Upper lobe of left lung (tissue), 6 donors: ENCODE data around the gene THAP2. TPM values are rescaled to one million over a fixed set of nuclear protein-coding genes. Genes with fewer than 3 reads are reported as not detected.
A peak's percentile ranks its signal among the peaks of the same experiment; 100 is the strongest.

Experiments used
- ATAC-seq, 2 donors: fragments of 200-7000 bp; cut with Tn5 transposase; one replicate each; pipeline ENCODE4 v1.9.1; 2022; ENCODE audit warnings: mild to moderate bottlenecking in 2 of 2, moderate library complexity in 2 of 2; ENCODE audit not compliant: low FRiP score in 2 of 2
- DNase-seq, 2 donors: peaks; one replicate each; pipeline ENCODE4 v3.0.0-alpha.2; 2019 to 2020
- H3K27ac ChIP-seq, 4 donors: fragments of 200-600 bp; sonication (generic); one replicate each; pipeline ENCODE4 v1.5.1; 2016 to 2019
- H3K27me3 ChIP-seq, 4 donors: fragments of 200-600 bp; sonication (generic); one replicate each; pipeline ENCODE4 v1.5.1; 2017 to 2019
- H3K36me3 ChIP-seq, 4 donors: fragments of 200-600 bp; sonication (generic); one replicate each; pipeline ENCODE4 v1.5.1; 2016 to 2019
- H3K4me1 ChIP-seq, 4 donors: fragments of 200-600 bp; sonication (generic); one replicate each; pipeline ENCODE4 v1.5.1; 2018 to 2019
- H3K4me3 ChIP-seq, 4 donors: fragments of 200-600 bp; sonication (generic); one replicate each; pipeline ENCODE4 v1.5.1; 2017 to 2019; ENCODE audit warnings: mild to moderate bottlenecking in 2 of 4, moderate library complexity in 1 of 4
- H3K9me3 ChIP-seq, 4 donors: fragments of 200-600 bp; sonication (generic); one replicate each; pipeline ENCODE4 v1.5.1; 2018 to 2019
- EP300 ChIP-seq, 4 donors: sonication (generic); formaldehyde crosslinking; IDR thresholded peaks; one replicate each; pipeline ENCODE4 v1.5.1; 2017; ENCODE audit warnings: antibody characterized with exemption in 4 of 4, control low read depth in 2 of 4
- POLR2A ChIP-seq, 4 donors: fragments of 450-650 bp; IDR thresholded peaks; one replicate each; pipeline ENCODE4 v1.5.1; 2016 to 2017; ENCODE audit warnings: antibody characterized with exemption in 4 of 4, mild to moderate bottlenecking in 2 of 4
- POLR2AphosphoS5 ChIP-seq, 2 donors: sonication (generic); formaldehyde crosslinking; IDR thresholded peaks; one replicate each; pipeline ENCODE4 v1.5.1; 2017; ENCODE audit warnings: antibody characterized with exemption in 2 of 2
- WGBS, 2 donors: methylation state at CpG; one replicate each; pipeline ENCODE4 v1.1.5; 2017 to 2018; 5-methylcytosine and 5-hydroxymethylcytosine counted together
- total RNA-seq, 6 donors: library from RNA; depleted of rRNA in 4 of 6; stranded (reverse); fragments of >200 nt in 4 of 6; gene quantifications; one replicate each; pipeline versions ENCODE4 v1.1.0 to v1.2.1, GENCODE V29; 2016 to 2021
- TF ChIP-seq, protein P1 (sequence below), 6 experiments: fragments of 450-650 bp in 4 of 6; fragments of 200-600 bp in 2 of 6; sonication (generic) in 2 of 6; IDR thresholded peaks; one replicate each; pipeline ENCODE4 v1.5.1; 2016 to 2019; ENCODE audit warnings: antibody characterized with exemption in 6 of 6
- donor health status: DM: no; HTN: no; CAD: no; lungs with moderate emphysema.
- donor health status: DM: no; HTN: yes; CAD: no; lungs with severe emphysema.

The THAP2 gene
- total RNA-seq: 1 to 10 TPM; 2.1 to 5.0 (median 3.6) TPM

DNA sequence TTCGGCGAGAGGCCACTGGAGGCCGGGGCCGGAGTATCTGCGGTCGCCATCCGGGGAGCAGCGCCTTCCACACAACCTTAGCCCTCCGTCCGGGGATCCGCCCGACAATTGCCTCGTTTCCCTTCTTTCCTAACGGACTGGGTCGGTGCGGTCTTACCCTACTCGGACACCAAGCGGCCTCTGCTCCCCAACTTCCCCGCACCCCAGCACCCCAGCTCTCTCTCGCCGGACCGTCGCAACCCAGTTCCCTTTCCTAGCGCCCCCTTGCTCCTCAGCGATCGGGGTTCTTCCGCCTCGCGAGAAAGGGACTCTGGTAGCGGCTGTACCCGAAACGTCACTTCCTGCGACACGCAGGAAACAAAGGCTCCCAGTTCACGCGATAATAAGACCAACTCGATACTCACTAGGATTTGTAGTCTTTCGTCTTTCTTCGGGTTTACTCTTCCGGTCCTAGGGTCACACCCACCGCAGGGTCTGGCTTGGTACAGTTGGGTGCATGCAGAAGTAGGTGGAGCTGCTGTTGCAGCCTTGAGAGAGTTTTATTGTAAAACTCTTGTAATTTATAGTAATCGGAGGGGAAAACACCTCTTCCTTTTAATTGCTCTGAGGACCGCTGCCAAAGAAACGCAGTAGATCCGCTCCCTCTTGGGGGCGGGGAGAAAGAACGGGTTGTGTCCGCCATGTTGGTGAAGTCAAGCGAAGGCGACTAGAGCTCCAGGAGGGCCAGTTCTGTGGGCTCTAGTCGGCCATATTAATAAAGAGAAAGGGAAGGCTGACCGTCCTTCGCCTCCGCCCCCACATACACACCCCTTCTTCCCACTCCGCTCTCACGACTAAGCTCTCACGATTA, at the start of gene THAP2, which contains the start of gene ZFC3H1:
TSS of gene THAP2 (plus strand) at position 741 of the 850 bp plus-strand sequence. CDS start 209 bp downstream, outside the sequence.
TSS of gene ZFC3H1 (minus strand) at position 288 of the 850 bp plus-strand sequence. CDS start at position 50, 238 bp downstream.
- DNase-seq (peak in 1 of 2 donors; percentile 98), ATAC-seq (peak; percentile 95 to 99)
- Histone ChIP-seq H3K27me3 (no peaks in the 10 kb centered on the region), H3K4me3 (peak within 1 kb of the TSS; percentile 66 to 91 (median 90)), H3K9me3 (no peaks in the 10 kb centered on the region), H3K4me1 (peaks cover 26 to 40% (median 28%) of the 10 kb centered on the region in 4 donors), H3K36me3 (peaks cover 4 to 15% (median 8%) of the 10 kb centered on the region in 4 donors), H3K27ac (peak within 1 kb of the TSS; percentile 96 to 99 (median 99))
- TF ChIP-seq EP300 (IDR thresholded peaks at IDR 0.05): no peak
- peak in 3 of 4 donors; percentile 89 to 98 (median 93) for TF ChIP-seq POLR2A (IDR thresholded peaks at IDR 0.05)
- peak; percentile 99 for TF ChIP-seq POLR2AphosphoS5 (IDR thresholded peaks at IDR 0.05)
- TF ChIP-seq, protein P1, sequence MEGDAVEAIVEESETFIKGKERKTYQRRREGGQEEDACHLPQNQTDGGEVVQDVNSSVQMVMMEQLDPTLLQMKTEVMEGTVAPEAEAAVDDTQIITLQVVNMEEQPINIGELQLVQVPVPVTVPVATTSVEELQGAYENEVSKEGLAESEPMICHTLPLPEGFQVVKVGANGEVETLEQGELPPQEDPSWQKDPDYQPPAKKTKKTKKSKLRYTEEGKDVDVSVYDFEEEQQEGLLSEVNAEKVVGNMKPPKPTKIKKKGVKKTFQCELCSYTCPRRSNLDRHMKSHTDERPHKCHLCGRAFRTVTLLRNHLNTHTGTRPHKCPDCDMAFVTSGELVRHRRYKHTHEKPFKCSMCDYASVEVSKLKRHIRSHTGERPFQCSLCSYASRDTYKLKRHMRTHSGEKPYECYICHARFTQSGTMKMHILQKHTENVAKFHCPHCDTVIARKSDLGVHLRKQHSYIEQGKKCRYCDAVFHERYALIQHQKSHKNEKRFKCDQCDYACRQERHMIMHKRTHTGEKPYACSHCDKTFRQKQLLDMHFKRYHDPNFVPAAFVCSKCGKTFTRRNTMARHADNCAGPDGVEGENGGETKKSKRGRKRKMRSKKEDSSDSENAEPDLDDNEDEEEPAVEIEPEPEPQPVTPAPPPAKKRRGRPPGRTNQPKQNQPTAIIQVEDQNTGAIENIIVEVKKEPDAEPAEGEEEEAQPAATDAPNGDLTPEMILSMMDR (IDR thresholded peaks at IDR 0.05): peak in 2 of 6 experiments; percentile 25 to 27
- 0 to 1% methylated on average over 47 to 57 of the region's 57 CpGs for WGBS, 2 donors

DNA sequence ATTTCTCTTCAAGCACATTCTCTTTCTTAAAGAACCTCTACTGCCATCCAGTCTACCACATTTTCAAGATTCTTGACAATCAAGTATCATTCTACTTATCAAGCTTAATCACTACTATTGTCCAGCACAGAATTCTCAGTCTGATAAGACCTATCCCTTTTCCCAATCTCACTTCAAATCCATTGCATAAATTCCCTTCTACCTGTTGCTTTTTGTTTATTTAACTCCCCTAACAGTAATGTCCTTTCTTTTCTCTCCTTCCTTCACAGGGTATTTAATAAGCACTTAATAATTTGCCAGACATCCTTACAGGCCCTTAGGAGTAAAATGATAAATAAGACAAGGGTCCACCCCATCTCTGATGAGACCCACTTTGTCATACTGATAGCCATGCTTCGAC, 42.2 kb upstream of the THAP2 start:
- Histone ChIP-seq H3K4me1 (no peaks in the 10 kb centered on the region), H3K9me3 (no peaks in the 10 kb centered on the region), H3K4me3 (no peak overlapping the region), H3K27me3 (no peaks in the 10 kb centered on the region), H3K27ac (no peak overlapping the region), H3K36me3 (peaks cover 39 to 100% (median 68%) of the 10 kb centered on the region in 4 donors)
- no peak for ATAC-seq
- TF ChIP-seq EP300 (IDR thresholded peaks at IDR 0.05) (no peak), POLR2AphosphoS5 (IDR thresholded peaks at IDR 0.05) (no peak), POLR2A (IDR thresholded peaks at IDR 0.05) (no peak)
- TF ChIP-seq, protein P1 (IDR thresholded peaks at IDR 0.05): no peak
- 100% methylated on average over 1 of the region's 1 CpG for WGBS, 2 donors
- no peak for DNase-seq

DNA sequence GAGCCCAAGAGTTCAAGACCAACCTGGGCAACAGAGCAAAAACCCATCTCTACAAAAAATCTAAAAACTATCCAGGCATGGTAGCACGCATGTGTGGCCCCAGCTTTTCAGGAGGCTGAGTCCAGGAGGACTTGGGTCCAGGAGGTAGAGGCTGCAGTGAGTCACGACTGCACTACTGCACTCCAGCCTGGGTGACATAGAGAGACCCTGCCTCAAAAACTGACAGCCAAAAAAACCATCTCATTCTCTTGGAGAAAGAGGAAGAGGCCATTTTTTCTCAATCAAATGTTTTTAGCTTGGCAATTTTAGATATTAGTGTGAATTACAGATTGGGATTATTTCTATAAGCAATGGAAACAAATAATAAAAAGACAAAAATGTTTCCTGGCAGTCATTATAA, 38.6 kb upstream of the THAP2 start:
- Histone ChIP-seq H3K9me3 (no peaks in the 10 kb centered on the region), H3K27me3 (no peaks in the 10 kb centered on the region), H3K4me1 (no peaks in the 10 kb centered on the region), H3K4me3 (no peak overlapping the region), H3K27ac (no peak overlapping the region), H3K36me3 (peaks cover 42 to 100% (median 64%) of the 10 kb centered on the region in 4 donors)
- ATAC-seq (no peak), DNase-seq (no peak)
- TF ChIP-seq, protein P1 (IDR thresholded peaks at IDR 0.05): no peak
- no peak for TF ChIP-seq EP300 (IDR thresholded peaks at IDR 0.05)
- TF ChIP-seq POLR2A (IDR thresholded peaks at IDR 0.05): no peak
- no peak for TF ChIP-seq POLR2AphosphoS5 (IDR thresholded peaks at IDR 0.05)
- 67 to 95% methylated on average over 1 to 2 of the region's 2 CpGs for WGBS, 2 donors

DNA sequence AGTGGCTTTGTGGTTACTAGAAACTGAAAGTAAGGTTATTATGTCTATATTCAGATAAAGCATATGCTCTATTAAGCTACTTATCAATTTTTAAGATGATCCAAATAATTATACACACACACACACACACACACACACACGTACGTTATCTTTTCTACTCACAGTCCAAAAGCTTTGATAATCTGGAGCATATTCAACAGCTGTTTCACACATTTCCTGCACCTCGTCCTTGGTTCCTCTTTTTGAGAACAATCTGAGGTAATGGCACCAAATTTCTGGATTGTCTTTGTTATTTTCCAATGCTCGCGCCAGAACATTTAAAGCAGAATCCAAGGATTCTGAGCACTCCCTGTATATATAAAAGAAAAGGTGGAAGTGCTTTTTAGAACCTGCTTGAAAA, 38.0 kb upstream of the THAP2 start:
- DNase-seq: no peak
- Histone ChIP-seq H3K9me3 (no peaks in the 10 kb centered on the region), H3K27me3 (no peaks in the 10 kb centered on the region), H3K4me3 (no peak overlapping the region), H3K27ac (no peak overlapping the region), H3K36me3 (peaks cover 45 to 100% (median 62%) of the 10 kb centered on the region in 4 donors), H3K4me1 (no peaks in the 10 kb centered on the region)
- no peak for ATAC-seq
- WGBS, 2 donors: 46 to 56% methylated on average over 5 of the region's 5 CpGs
- TF ChIP-seq, protein P1 (IDR thresholded peaks at IDR 0.05): no peak
- no peak for TF ChIP-seq POLR2AphosphoS5 (IDR thresholded peaks at IDR 0.05)
